RKO (cell line): Measurements from ENCODE around the gene GDPD4.

Experiments
- DNase-seq: peaks from one replicate; pipeline ENCODE4 v3.0.0-alpha.2; 2016; ENCODE audit warnings: low spot score

The GDPD4 gene, protein sequence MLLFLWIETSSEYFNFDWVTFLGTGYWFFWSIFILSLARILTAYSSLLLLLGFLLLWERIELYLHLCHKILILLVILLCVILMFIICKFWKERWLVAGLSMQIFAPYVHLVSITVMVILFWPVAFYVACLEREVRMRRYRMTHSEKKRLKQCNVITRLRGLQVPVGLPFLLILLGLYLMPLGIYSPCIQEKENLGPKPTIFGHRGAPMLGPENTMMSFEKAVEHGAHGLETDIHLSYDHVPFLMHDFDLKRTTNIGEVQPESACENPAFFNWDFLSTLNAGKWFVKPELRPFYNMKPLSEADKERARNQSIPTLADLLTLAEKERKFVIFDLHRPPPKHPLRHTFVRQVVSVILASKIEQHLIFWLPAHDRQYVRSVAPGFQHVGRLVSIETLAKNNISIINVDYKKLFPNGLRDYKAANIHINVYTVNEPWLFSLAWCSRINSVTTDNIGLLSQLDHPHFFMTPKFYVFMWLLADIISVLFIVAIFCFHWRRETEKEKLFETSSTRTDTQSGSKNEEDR

DNA sequence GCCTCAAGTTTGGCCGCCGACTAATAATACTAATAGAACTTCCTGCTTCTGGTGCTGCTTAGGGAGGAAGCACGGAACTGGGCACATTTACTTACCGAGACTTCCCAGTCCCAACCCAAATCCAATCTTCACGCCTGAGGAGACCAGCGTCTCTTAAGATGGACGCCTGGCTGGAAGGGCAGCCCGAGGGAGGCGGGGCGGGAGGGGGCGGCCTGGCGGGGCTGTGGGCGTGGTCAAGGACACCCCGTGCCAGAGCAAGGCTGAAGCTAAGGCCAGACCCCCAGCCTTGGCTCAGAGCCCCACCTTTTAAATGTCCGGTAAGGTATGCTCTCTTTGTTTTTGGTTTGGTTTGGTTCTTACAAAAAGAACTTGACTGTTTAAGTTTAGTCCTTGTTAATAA lies at the start of gene GDPD4:
GDPD4 (minus strand) TSS at position 177 of the 400 bp plus-strand sequence. CDS start 16,549 bp downstream, outside the sequence.
- no peak for DNase-seq

DNA sequence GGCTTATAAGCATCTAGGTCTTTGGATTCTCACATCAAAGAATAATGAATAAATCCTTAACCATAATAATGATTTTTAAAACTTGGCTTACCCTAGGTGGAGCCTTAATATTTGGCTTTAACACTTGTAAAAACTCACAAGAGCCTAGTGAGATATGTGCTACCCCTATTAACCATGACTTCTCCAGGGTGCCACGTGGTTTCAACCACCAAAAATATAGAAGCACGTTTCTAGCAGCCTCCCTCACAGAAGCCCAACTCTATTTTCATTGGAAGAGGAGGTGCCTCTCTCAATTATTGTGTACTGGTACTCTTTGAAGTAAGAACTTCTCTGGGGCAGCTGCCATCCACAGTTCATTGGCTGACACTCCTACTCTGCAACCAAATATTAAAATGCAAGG lies 46.5 kb upstream of the GDPD4 start:
- DNase-seq, result no peak

DNA sequence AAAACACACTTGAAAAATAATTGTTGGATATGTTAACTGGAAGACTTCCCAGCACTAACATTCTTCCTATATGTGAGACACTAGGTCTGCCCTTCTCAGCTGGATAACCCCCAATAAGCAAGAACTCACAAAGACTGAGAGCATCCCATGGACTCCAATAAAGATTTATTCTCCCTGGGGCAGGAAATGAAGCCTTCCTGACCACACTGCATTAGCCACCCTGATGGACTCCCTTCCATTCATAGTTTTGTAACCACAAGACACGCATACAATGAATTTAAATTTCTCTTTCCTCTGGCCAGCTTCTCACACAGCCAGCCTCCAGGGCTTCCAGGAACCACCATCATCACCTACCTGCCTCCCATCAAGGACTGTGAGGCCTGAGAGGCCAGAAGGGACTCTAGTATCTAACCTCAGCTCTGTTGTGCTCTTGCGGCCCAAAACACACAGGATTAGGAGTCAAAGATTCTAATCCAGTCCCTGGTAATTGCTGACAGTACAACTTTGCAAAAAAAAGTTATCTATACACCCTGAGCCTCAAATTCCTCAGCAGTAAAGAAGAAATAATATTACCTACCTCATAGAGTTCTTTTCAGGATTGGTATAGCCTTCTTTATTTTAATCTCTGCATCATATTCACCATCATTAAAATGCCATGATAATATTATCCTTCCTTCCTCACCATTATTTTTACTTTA lies 45.6 kb upstream of the GDPD4 start:
- DNase-seq, result no peak

DNA sequence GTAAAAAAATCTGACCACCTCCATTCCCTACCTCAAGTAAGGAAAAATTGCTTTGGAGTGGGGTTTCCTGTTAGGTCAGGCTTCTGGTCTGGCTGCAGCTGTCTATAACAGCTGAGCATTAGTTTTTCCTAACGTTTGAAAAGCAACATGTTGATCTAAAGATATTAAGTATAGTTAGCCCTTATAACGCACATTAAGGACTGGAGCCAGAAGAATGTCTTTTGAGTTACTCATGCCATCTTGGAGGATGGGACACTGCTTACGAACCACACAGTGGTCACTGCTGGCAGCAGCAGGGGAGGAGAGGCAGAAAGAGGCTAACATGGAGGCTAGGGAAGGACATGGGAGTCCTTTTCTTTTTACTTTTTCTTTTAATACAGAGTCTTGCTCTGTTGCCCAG lies 44.1 kb upstream of the GDPD4 start:
- no peak for DNase-seq

DNA sequence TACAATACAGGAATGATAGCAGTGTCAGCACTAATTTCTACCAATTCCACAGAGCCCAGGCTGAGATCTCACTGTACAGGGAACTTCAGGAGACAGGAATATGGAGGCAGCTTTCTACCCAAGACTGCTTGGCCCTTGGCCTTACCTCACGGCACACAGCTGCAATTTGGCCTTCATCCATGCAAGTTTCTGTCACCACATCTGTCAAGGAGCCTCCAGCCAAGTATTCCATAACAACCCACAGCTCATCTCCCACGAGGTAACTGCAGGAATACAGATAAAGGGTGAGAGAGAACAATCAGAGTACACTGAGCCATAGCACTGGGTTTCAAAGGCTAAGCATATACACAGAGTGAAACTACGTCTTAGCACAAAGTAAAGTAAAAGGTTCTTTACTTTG lies 39.0 kb upstream of the GDPD4 start:
- DNase-seq, result no peak

DNA sequence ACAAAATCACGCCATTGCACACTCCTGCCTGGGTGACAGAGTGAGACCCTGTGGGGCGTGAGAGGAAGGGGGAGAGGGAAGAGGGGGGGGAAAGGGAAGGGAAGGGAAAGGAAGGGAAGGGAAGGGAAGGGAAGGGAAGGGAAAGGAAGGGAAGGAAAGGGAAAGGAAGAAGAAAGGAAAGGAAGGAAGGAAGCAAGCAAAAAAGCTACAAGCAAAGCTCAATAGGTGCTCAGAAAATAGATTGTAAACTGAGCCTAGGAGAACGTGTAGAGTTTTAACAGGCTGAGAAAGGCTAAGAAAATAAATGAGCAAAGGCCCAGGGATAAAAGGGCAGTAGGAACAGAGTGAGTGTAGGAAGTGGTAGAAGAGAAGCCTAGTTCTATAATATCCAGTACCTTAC lies 30.8 kb upstream of the GDPD4 start:
- no peak for DNase-seq

DNA sequence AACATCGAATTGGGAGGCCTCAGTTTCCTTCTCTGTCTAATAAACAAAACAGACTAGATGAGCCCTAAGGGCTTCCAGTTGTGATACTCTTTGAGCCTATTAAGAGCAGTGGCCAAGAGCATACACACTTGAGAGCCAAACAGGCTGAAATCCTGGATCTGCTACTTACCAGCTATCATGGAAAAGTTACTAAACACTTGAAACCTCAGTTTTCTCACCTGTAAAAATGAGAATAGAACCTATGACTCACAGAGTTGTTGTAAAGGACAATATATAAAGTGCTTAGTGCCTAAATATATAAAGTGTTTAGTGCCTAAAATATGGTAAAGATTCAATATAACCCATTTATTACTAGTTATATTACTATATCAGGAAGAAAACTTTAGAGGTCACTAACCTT lies 23.7 kb upstream of the GDPD4 start:
- no peak for DNase-seq

DNA sequence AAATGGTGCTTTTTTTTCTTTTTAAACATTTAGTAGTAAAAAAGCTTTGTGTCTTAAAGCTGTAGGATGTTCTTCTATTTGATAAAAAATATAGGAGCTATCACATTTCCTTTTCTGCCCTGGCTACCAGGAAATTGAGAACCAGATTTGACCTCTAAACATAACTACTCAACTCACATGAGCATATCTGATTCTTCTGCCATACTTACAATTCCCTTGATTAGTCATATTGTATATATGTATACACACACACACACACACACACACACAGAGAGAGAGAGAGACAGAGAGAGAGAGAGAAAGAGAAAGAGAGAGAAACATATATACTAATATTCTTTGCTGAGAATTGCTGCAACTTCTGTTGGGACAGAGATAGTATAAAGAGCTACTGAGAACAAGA lies 23.0 kb upstream of the GDPD4 start:
- DNase-seq, result no peak

DNA sequence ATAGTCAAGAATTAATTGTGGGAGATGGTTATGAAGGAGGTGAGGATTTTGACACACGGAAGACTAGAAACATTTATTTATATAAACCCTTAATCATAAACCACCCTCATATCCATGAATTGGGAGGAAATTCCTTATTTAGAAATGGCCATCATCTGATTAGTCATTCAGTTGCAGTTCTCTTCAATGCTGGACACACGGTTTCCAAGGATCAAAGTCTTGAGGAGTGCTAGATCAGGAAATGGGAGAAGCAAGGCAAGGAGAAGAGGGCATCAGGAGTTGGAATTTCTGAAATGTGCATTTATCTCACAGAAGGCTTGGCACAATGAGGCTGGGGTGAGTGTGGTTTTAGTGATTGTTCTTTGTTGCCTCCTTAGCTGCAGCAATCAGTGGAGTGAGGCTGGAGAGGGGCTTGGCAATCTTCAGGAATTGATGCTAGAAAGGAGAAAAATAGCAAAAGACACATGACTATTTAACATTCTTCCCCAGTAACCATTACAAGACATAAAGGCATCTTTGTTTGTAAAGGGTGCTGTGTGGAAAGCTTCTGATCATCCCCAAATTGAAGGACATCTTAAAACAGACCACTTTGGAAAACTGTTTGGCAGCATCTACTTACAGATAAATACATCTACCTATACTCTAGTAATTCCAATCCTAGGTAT lies 21.6 kb upstream of the GDPD4 start:
- no peak for DNase-seq

DNA sequence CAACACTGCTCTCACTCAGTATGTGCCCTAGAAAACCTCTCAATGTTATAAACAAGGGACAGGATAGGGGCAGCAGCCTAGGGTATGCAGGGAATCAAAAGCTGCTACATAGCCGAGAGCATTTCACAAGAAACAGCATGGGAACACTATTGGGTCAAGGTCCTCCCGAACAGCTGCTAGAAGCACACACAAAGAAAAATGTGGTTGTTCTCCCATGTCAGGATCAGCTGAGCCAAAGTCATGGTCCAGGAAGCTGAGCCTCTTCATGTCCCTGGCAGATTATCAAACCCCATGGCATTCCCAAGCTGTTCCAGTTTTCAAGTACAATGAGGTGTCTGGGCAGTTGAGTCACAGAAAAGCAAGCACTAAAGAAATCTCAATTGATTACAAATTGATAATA lies 21.0 kb upstream of the GDPD4 start:
- no peak for DNase-seq

DNA sequence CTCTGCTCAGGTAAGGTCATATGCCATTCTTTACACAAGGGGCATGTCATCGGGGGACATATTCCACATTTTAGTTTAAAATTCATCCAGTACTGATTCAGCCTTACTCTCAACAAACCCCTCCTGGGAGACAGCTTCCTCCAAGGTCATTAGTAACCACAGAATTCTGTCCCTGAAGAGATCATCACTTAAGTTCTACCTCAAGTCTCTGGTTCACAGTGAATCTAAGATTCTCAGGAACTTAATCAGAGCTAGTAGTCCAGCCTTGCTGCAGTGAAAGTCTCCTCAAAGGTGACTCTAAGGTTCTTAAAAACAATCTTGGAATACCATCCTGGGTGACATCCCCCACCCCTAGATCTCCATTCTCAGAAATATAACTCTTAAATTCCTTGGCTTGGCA lies 18.9 kb upstream of the GDPD4 start:
- DNase-seq, result no peak

DNA sequence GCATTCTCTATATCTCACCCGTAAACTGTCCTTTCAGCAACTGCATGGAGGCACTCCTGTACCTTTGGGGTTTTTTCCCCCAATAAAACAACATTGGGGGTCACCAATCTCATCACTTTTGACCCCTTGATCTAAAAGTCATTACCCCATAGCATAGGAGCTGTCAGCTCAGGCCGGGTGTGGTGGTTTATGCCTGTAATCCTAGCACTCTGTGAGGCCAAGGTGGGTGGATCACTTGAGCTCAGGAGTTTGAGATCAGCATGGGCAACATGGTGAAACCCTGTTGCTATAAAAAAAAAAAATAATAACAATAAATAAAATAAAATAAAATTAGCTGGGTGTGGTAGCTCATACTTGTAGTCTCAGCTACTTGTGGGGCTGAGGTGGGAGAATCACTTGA lies 17.1 kb upstream of the GDPD4 start:
- DNase-seq, result no peak

DNA sequence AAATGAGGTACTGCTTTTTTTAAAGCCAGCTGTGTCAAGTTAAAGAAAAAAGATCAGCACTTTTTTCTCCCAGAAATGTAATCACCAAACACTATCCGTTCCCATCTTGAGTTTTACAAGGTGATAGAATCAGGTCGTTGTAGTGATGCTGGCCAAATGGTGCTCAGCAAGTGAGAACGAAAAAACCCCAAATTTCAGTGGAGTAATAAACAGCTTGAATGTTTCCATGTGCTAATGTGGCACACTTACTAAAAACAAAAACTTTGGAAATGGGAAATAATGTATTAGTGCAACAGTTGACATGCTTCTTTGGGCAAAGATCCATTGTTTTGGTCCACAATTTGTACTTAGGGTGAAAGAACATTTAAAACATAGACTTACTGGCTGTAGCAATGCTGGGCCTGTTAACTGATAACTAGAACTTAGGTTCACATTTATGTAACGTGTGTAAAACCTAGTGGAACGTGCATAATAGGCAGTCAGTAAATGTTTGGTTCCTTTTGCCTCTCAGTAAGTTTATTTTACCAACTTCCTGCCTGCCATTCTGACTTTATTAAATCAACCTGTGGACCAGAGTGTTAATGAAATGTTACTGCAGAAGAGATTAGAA lies 15.4 kb upstream of the GDPD4 start:
- no peak for DNase-seq

DNA sequence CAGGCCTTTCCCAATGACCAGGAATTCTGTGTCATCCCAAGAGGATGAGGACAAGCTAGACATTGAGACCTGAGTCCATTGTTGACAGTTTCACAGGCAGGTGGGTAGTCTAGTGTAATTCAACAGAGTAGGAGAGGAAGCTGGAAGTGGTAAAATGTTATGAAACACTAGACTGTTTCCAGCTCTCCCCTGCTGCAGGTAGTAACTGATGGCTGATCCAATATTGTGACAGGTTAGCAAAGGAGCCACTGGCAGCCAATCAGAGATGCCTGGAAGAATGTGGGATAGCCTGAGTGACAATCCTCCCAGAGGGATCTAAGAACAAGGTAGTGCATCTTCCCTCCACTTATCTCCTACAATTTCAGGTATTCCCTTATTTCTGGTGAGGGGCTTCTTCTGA lies 10.6 kb upstream of the GDPD4 start:
- no peak for DNase-seq

DNA sequence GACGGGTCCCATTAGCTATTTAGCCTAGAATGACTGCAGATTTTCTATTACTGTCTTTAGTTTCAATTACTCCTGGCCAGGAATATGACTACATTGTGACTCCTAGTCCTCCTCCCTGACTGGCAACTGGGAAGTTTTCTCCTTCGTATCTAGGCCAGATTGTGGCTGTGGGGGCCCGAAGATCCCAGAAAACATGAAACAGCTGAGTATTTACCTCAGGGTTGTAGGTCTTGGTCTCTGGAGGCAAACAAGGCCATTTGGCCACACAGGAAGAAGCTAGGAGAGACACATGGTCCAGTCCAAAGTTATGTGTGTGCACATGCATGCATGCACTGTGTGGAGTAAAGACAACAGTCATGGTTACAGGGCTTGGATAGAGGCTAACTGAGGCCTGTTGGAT lies 10.2 kb upstream of the GDPD4 start:
- DNase-seq, result no peak

DNA sequence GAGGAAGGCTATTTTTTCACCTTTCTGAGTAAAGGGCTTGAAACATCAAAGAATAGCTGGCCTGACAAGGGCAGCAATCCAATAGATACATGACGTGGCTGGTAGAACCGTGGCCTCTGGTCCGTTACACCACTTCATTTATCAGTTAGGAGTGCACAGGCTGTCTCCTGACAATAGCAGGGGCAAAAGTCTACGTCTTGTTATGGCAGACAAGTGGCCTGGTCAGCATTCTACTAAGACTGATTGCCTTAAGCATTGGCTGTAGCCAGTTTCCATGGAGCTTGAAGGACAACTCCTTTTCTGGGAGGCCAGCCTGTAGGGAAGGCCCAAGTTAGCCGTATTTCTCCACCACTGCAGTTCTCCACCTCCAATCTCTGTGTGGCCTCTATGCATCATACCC lies 9.2 kb upstream of the GDPD4 start:
- DNase-seq, result no peak

DNA sequence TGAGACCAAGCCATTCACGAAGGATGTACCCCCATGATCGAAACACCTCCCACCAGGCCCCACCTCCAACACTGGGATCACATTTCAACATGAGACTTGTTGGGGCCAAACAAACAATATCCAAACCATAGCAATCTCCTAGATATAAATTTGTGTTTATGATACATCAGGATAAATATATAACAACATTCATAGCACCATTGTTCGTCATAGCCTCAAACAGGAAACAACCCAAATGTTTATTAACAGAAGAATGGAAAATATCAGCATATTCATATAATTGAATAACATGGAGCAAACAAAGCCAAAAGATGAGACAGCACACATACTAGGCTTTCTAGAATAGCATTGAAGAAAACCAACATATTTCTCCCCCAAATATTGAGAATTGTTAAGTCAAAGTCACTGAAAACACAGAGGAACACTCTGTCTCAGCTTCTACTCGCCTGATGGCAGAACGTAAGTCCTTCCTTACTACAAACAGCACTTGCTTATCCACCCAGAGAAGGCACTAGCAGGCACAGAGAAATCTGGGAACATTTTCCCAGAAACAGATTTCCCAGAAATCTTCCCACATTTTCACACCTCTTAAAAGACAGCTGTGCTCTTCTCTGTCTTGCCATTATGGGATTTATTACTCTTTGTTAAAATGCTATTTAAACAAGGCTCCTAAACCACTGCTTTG lies 8.1 kb upstream of the GDPD4 start:
- DNase-seq, result no peak

DNA sequence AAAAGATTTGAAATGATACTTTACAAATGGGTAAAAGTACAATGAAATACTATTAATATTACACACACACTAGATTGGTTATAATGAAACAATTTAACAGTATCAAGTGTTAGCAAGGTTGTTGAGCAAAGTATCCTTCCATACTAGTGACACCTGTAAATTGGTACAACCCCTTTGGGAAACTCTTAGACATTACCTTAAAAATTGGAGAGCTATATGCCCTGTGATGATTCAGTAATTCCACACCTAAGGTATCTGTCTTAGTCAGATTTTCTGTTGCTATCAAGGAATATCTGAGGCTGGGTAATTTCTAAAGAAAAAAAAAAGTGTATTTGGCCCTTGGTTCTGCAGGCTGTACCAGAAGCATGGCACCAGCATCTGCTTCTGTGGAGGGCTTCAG lies 7.4 kb upstream of the GDPD4 start:
- no peak for DNase-seq

DNA sequence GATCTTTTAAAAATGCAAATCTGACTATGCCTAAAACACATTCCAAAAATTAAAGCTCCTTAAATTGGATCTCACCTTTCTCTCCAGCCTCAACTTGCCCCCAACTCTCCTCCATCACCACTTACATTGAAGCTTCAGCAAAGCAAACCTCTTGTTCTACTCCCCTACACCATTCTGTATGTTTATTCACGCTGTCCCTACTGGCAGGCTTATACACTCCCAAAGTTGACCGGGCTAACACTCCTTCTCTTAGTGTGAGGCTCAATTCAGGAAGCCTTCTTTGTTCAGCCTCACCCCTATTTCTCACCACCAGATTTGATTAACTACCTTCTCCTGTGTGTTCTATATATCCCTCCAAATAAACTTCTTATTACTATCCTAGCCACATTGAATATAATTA lies 1.8 kb upstream of the GDPD4 start:
- no peak for DNase-seq

DNA sequence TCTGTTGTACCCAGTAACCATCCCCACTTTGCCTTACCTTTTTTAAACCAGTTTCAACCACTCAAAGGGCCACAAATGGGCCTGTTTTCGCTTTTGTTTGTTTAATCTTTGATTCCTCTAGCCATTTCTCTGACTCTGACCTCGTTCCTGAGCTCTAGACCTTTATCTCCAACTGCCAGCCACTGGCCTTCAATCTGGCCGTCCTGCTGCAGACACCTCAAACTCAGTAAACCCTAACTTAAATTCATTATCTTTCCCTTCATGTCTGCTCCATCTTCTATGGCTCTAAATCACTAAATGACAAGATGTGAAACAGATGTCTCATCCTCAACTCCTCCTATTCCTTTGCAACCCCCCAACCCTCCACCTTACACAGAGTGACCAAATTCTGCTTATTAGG lies 1.3 kb upstream of the GDPD4 start:
- no peak for DNase-seq

DNA sequence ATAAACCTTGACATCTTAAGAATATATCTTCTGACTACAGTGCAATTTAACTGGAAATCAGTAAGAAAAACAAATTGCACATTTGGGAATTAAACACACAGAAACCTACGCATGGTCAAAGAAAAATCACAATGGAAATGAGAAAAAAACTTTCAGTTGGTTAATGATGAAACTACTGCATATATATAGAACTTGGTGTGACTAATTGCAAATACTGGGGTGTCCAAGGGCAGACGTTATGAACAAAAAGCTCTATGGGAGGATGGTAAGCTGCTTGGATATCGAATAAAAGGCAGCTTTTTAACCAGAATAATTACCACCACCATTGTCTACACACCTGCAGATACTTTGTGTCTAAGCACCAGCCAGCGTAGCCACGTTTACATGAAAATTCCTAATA lies 791 bp downstream of the GDPD4 start:
- DNase-seq, result no peak

DNA sequence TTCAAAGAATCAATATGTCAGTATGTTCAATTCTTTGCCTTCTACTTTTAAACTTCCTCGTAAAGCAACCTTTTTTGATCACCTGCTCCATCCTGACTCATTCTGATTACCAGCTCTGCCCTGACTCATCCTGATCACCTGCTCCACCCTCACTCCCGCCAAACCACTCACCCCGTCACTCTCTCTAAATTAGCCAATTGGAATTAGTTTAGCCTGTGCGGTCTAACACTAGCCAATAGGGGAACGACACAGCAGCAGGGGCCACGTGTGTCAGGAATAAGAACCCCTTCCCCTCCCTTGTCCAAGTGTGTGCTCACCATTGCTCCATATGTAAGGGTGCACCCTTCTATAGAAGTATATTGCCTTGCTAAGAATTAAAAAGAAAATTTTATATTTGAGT lies 1.5 kb downstream of the GDPD4 start:
- peak; percentile 59 for DNase-seq
